OCI-LY7 (cell line): ENCODE measurements around the gene ZFR2. TPM values are rescaled to one million over a fixed set of nuclear protein-coding genes. Genes with fewer than 3 reads are reported as not detected.

Source experiments
- BruUV-seq: library from RNA; stranded (reverse); fragments of 400-500 nt; replicated peaks from 2 replicates; lab custom pipeline; 2021; lab: Mats Ljungman, UMichigan
- CTCF ChIA-PET: fragments of 300-600 bp; sonication (Branson Sonifier 250); formaldehyde crosslinking; loops from one replicate; lab custom pipeline; 2022; ENCODE audit warnings: antibody characterized with exemption; ENCODE audit not compliant: unreplicated experiment; lab: Charles Lee
- POLR2A ChIA-PET: fragments of 300-600 bp; sonication (Branson Sonifier 250); formaldehyde crosslinking; loops from one replicate; lab custom pipeline; 2022; ENCODE audit warnings: antibody characterized with exemption; lab: Charles Lee
- DNase-seq: peaks from one replicate; pipeline ENCODE4 v3.0.0-alpha.2; 2015; ENCODE audit warnings: low spot score
- H2AFZ ChIP-seq: fragments of 200-600 bp; sonication (generic), shearing (Covaris generic); 2 replicates; pipeline ENCODE4 v1.6.1; 2014; ENCODE audit warnings: mild to moderate bottlenecking, antibody characterized with exemption, low read length, moderate library complexity
- H3K27ac ChIP-seq: fragments of 200-600 bp; sonication (generic); 2 replicates; pipeline ENCODE4 v1.5.1; 2014; ENCODE audit warnings: mixed run types, low read depth, mild to moderate bottlenecking, moderate library complexity, low read length, inconsistent platforms; ENCODE audit not compliant: poor library complexity, severe bottlenecking
- H3K36me3 ChIP-seq: fragments of 200-600 bp; sonication (generic); 2 replicates; pipeline ENCODE4 v1.6.1; 2014; ENCODE audit warnings: mild to moderate bottlenecking, antibody characterized with exemption, low read length, moderate library complexity, mixed read lengths; ENCODE audit not compliant: insufficient read depth
- H3K4me1 ChIP-seq: fragments of 200-600 bp; sonication (generic); 2 replicates; pipeline ENCODE4 v1.5.1; 2014; ENCODE audit warnings: mild to moderate bottlenecking, low read length; ENCODE audit not compliant: insufficient read depth, poor library complexity, severe bottlenecking
- H3K4me2 ChIP-seq: fragments of 200-600 bp; sonication (generic); 2 replicates; pipeline ENCODE4 v1.6.1; 2014; ENCODE audit warnings: mild to moderate bottlenecking, low read length
- H3K4me3 ChIP-seq: fragments of 200-600 bp; sonication (generic); 2 replicates; pipeline ENCODE4 v1.5.1; 2014; ENCODE audit warnings: mild to moderate bottlenecking, low read depth, low read length; ENCODE audit not compliant: poor library complexity, severe bottlenecking
- H3K79me2 ChIP-seq: fragments of 200-600 bp; sonication (generic); 2 replicates; pipeline ENCODE4 v1.6.1; 2016; ENCODE audit warnings: low read depth, mild to moderate bottlenecking, low read length, moderate library complexity, mixed read lengths; ENCODE audit not compliant: insufficient read depth
- H3K9me2 ChIP-seq: fragments of 200-600 bp; sonication (generic); 2 replicates; pipeline ENCODE4 v1.6.1; 2016; ENCODE audit warnings: mild to moderate bottlenecking, low read length, mixed read lengths; ENCODE audit not compliant: insufficient read depth
- H3K9me3 ChIP-seq: fragments of 200-600 bp; sonication (generic); 2 replicates; pipeline ENCODE4 v1.6.1; 2014; ENCODE audit warnings: mild to moderate bottlenecking, mixed run types, low read length, mixed read lengths
- H4K20me1 ChIP-seq: fragments of 200-600 bp; sonication (generic); 2 replicates; pipeline ENCODE4 v1.6.1; 2014; ENCODE audit warnings: mild to moderate bottlenecking, antibody characterized with exemption, low read length, moderate library complexity, mixed read lengths; ENCODE audit not compliant: insufficient read depth
- CTCF ChIP-seq: fragments of 200-600 bp; sonication (generic); conservative IDR thresholded peaks from 2 replicates; pipeline ENCODE4 v1.5.1; 2014; ENCODE audit warnings: mild to moderate bottlenecking, antibody characterized with exemption, low read length, moderate library complexity, mixed read lengths
- EZH2phosphoT487 ChIP-seq: fragments of 200-600 bp; sonication (generic); IDR thresholded peaks from 2 replicates; pipeline ENCODE4 v1.6.1; 2018; ENCODE audit warnings: low read depth, borderline replicate concordance, mild to moderate bottlenecking, mixed run types, antibody characterized with exemption, low read length, moderate library complexity, mixed read lengths
- intact Hi-C: fragments of 100-400 bp; cut with micrococcal nuclease; formaldehyde crosslinking; loops from one replicate; pipeline ENCODE4 v1.10.0; 2022; ENCODE audit not compliant: unreplicated experiment
- total RNA-seq, 2 experiments: library from RNA; depleted of rRNA in 1 of 2; stranded (reverse); fragments of >200 nt in 1 of 2; shearing (Covaris generic) in 1 of 2; gene quantifications; 2 replicates each; pipeline ENCODE4 v1.2.3, GENCODE V29; 2014 to 2022

ZFR2 gene
- total RNA-seq, 2 experiments from 2014 or later: not detected

GRCh38 chr19:3907626-3908265, 38.9 kb upstream of the ZFR2 start:
- Histone ChIP-seq H3K4me3 (no peak overlapping the region), H3K9me2 (no peaks in the 10 kb centered on the region), H3K9me3 (peaks cover 5% of the 10 kb centered on the region), H3K27ac (no peak overlapping the region), H3K36me3 (no peaks in the 10 kb centered on the region), H2AFZ (no peak overlapping the region), H3K4me1 (no peaks in the 10 kb centered on the region), H4K20me1 (no peaks in the 10 kb centered on the region), H3K79me2 (no peaks in the 10 kb centered on the region), H3K4me2 (no peak overlapping the region)
- intact Hi-C loops: no loop called here
- no peak for DNase-seq
- no peak for TF ChIP-seq CTCF
- TF ChIP-seq EZH2phosphoT487: no peak
- ChIA-PET POLR2A (no interaction called here), CTCF (no interaction called here)
- no TSS peak for BruUV-seq

- Histone ChIP-seq H3K4me3 (no peak overlapping the region), H3K9me2 (no peaks in the 10 kb centered on the region)
Observed at GRCh38 chr19:3904233-3904632, 35.4 kb upstream of the ZFR2 start.

More at GRCh38 chr19:3904233-3904632, 35.4 kb upstream of the ZFR2 start:
- TF ChIP-seq EZH2phosphoT487 (no peak), CTCF (no peak)
- Histone ChIP-seq H3K9me3 (no peaks in the 10 kb centered on the region), H3K79me2 (no peaks in the 10 kb centered on the region), H3K27ac (no peak overlapping the region), H3K4me2 (no peak overlapping the region), H3K36me3 (no peaks in the 10 kb centered on the region), H3K4me1 (no peaks in the 10 kb centered on the region), H2AFZ (no peak overlapping the region), H4K20me1 (no peaks in the 10 kb centered on the region)
- ChIA-PET CTCF (no interaction called here), POLR2A (no interaction called here)
- DNase-seq: no peak
- intact Hi-C loops: no loop called here
- BruUV-seq: no TSS peak
